SU-DHL-6 (cell line): Measurements from ENCODE around the gene ITGB1.
"Not testable (repeated sequence)": the region's sequence is repeated elsewhere in the genome, so short reads cannot be mapped to it uniquely, and the experiment has no call there.

Experiments used
- H2AFZ ChIP-seq: fragments of 200-600 bp; sonication (generic); 2 replicates; pipeline ENCODE4 v1.6.1; 2014; ENCODE audit warnings: low read depth, mild to moderate bottlenecking, moderate library complexity, mixed read lengths, antibody characterized with exemption, low read length; ENCODE audit not compliant: severe bottlenecking
- H3F3A ChIP-seq: fragments of 200-600 bp; shearing (Covaris generic); 2 replicates; pipeline ENCODE4 v1.6.0; 2016; ENCODE audit warnings: antibody characterized with exemption, mild to moderate bottlenecking; ENCODE audit not compliant: insufficient read depth
- H3K27ac ChIP-seq: fragments of 200-600 bp; sonication (generic); 2 replicates; pipeline ENCODE4 v1.5.1; 2016; ENCODE audit warnings: low read depth, mild to moderate bottlenecking, low read length, moderate library complexity, mixed read lengths
- H3K27me3 ChIP-seq: fragments of 200-600 bp; sonication (generic), shearing (Covaris generic); 2 replicates; pipeline ENCODE4 v1.6.0; 2014; ENCODE audit warnings: mild to moderate bottlenecking, low read length
- H3K36me3 ChIP-seq: fragments of 200-600 bp; sonication (generic); 2 replicates; pipeline ENCODE4 v1.6.1; 2014; ENCODE audit warnings: mild to moderate bottlenecking, low read length, mixed read lengths
- H3K4me2 ChIP-seq: fragments of 300-600, 200-600 bp; shearing (Covaris generic), sonication (generic); 2 replicates; pipeline ENCODE4 v1.6.0; 2014; ENCODE audit warnings: low read length, low read depth, mild to moderate bottlenecking; ENCODE audit not compliant: poor library complexity, severe bottlenecking
- H3K4me3 ChIP-seq: fragments of 200-600 bp; sonication (generic); 2 replicates; pipeline ENCODE4 v1.5.1; 2014; ENCODE audit warnings: antibody characterized with exemption, low read length, mild to moderate bottlenecking, mixed read lengths; ENCODE audit not compliant: insufficient read depth, poor library complexity, severe bottlenecking
- H3K79me2 ChIP-seq: fragments of 200-600 bp; sonication (generic); 2 replicates; pipeline ENCODE4 v1.6.1; 2014; ENCODE audit warnings: mild to moderate bottlenecking, low read length, moderate library complexity; ENCODE audit not compliant: insufficient read depth
- H3K9ac ChIP-seq: fragments of 200-600 bp; sonication (generic); 2 replicates; pipeline ENCODE4 v1.7.0; 2014; ENCODE audit warnings: mild to moderate bottlenecking, low read length
- H3K9me2 ChIP-seq: fragments of 200-600 bp; sonication (generic); replicated peaks from 2 replicates; pipeline ENCODE4 v1.6.1; 2014; ENCODE audit warnings: low read length; ENCODE audit not compliant: insufficient read depth
- H3K9me3 ChIP-seq: fragments of 200-600 bp; sonication (generic); 2 replicates; pipeline ENCODE4 v1.6.1; 2014; ENCODE audit warnings: low read length, mixed read lengths; ENCODE audit not compliant: insufficient read depth
- H4K20me1 ChIP-seq: fragments of 200-600 bp; sonication (generic); 2 replicates; pipeline ENCODE4 v1.6.1; 2014; ENCODE audit warnings: low read depth, mild to moderate bottlenecking, antibody characterized with exemption, low read length, moderate library complexity, mixed read lengths
- CTCF ChIP-seq: fragments of 200-600 bp; sonication (generic); IDR thresholded peaks from one replicate; pipeline ENCODE4 v1.5.1; 2017; ENCODE audit warnings: antibody characterized with exemption, mild to moderate bottlenecking, low read length, moderate library complexity; ENCODE audit not compliant: insufficient read depth, poor library complexity, severe bottlenecking
- EZH2phosphoT487 ChIP-seq: fragments of 200-600 bp; sonication (generic), shearing (Covaris generic); conservative IDR thresholded peaks from 2 replicates; pipeline ENCODE4 v1.6.1; 2018; ENCODE audit warnings: mild to moderate bottlenecking, antibody characterized with exemption, low read length, moderate library complexity, mixed read lengths

ITGB1 gene

GRCh38 chr10:32980558-32981468 lies 22.8 kb upstream of the ITGB1 start:
- no peaks in the 10 kb centered on the region for H4K20me1 ChIP-seq
- H2AFZ ChIP-seq: peak overlapping the region; percentile 78
- no peaks in the 10 kb centered on the region for H3K9me2 ChIP-seq
- no peaks in the 10 kb centered on the region for H3K79me2 ChIP-seq
- H3K9ac ChIP-seq: peak overlapping the region; percentile 48
- no peaks in the 10 kb centered on the region for H3K9me3 ChIP-seq
- peak overlapping the region; percentile 50 for H3K4me3 ChIP-seq
- no peaks in the 10 kb centered on the region for H3K27me3 ChIP-seq
- no peaks in the 10 kb centered on the region for H3F3A ChIP-seq
- no peaks in the 10 kb centered on the region for H3K36me3 ChIP-seq
- no peak overlapping the region for H3K27ac ChIP-seq
- TF ChIP-seq EZH2phosphoT487 (no peak), CTCF (no peak)
- H3K4me2 ChIP-seq: peak overlapping the region; percentile 52

GRCh38 chr10:32980242-32980557 lies 22.2 kb upstream of the ITGB1 start:
- peak overlapping the region; percentile 52 for H3K4me2 ChIP-seq
- no peak for TF ChIP-seq EZH2phosphoT487
- no peak for TF ChIP-seq CTCF
- no peaks in the 10 kb centered on the region for H3K9me2 ChIP-seq
- H3F3A ChIP-seq: no peaks in the 10 kb centered on the region
- no peaks in the 10 kb centered on the region for H4K20me1 ChIP-seq
- peak overlapping the region; percentile 48 for H3K9ac ChIP-seq
- peak overlapping the region; percentile 50 for H3K4me3 ChIP-seq
- H3K9me3 ChIP-seq: no peaks in the 10 kb centered on the region
- no peaks in the 10 kb centered on the region for H3K36me3 ChIP-seq
- peak overlapping the region; percentile 78 for H2AFZ ChIP-seq
- no peaks in the 10 kb centered on the region for H3K79me2 ChIP-seq
- H3K27me3 ChIP-seq: no peaks in the 10 kb centered on the region
- no peak overlapping the region for H3K27ac ChIP-seq

GRCh38 chr10:32979719-32980118 lies 21.7 kb upstream of the ITGB1 start:
- H3K27me3 ChIP-seq, H3K27ac ChIP-seq, H3K36me3 ChIP-seq, H3K79me2 ChIP-seq, H3K4me3 ChIP-seq, H3F3A ChIP-seq, H4K20me1 ChIP-seq, H2AFZ ChIP-seq, H3K9me3 ChIP-seq, H3K9me2 ChIP-seq, H3K9ac ChIP-seq: not testable (repeated sequence)
- peak overlapping the region; percentile 52 for H3K4me2 ChIP-seq

GRCh38 chr10:32979041-32979440 lies 21.0 kb upstream of the ITGB1 start:
- Histone ChIP-seq H3K4me2 (no peak overlapping the region), H3F3A (no peaks in the 10 kb centered on the region)
- TF ChIP-seq CTCF: no peak
- no peak for TF ChIP-seq EZH2phosphoT487

GRCh38 chr10:32977846-32978809 lies 20.1 kb upstream of the ITGB1 start:
- H3K9me2 ChIP-seq, H3F3A ChIP-seq, H3K4me2 ChIP-seq, H3K36me3 ChIP-seq, H3K9me3 ChIP-seq, H3K9ac ChIP-seq, H4K20me1 ChIP-seq, H3K4me3 ChIP-seq, H3K27me3 ChIP-seq, H3K79me2 ChIP-seq, H2AFZ ChIP-seq, H3K27ac ChIP-seq: not testable (repeated sequence)

More at GRCh38 chr10:32979041-32979440, 21.0 kb upstream of the ITGB1 start:
- Histone ChIP-seq H4K20me1 (no peaks in the 10 kb centered on the region), H3K9ac (no peak overlapping the region), H2AFZ (no peak overlapping the region), H3K79me2 (no peaks in the 10 kb centered on the region), H3K9me3 (no peaks in the 10 kb centered on the region), H3K27ac (no peak overlapping the region), H3K9me2 (no peaks in the 10 kb centered on the region), H3K4me3 (no peak overlapping the region), H3K36me3 (no peaks in the 10 kb centered on the region), H3K27me3 (no peaks in the 10 kb centered on the region)
